ENCODE data around the gene VIT.

VIT gene

DNA sequence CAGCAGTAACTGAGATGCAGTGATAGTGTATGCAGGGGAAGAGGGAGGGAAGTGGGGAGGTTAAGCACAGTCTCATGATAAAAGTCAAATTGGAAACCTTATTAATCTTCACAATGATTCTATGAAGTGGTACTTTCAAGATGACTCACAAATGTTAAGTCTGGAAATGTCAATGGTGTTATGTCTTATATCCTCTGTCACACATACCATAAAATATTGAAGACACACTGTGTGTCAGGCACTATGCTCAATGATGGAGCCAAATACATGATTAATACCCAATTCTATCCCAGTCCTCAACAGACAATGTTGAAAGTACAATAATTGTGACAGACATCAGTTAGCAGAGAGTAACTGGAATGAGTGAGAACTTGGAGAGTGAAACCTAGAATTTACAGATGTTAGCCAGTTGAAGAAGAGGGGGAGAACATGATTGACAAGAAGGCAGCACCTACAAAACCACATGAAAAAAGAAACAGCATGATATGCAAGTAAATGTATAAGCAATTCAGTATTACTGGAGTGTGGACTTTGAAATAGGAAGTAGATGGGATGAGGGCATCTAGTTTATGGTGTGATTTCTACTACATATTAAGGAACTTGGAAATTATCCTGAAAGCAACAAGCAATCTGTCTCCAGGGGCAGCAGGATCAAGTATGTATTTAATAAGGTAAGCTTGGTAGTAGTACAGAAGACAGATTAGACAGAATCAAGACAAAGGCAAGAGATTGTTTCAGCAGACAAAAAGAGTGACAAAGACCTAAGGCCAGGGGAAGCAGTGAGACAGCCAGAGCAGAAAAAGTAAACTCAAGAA, 162.3 kb downstream of the VIT start:
- no peak for DNase-seq (ENCODE audit: low read depth in 2 of 2)

DNA sequence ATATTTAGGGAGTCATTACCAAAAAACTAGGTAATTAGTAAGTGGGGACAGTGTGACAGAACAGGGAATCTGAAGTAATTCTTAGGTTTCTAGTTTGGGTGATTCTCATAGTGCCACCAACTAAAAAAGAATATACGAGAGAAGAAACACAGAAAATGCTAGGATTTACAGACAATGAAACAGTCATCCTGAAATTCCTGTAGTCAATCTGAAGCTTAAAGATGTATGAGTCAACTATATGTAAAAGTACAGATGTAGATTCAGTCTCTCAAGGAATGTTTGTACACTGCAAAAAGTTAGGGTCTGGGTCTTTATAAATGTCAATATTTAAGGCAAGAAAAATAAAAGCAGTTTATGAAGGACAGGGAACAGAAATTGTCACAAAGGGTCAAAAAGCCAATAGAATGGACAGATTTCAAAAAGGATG, 162.9 kb downstream of the VIT start:
- DNase-seq (ENCODE audit: low read depth in 2 of 2), result no peak

DNA sequence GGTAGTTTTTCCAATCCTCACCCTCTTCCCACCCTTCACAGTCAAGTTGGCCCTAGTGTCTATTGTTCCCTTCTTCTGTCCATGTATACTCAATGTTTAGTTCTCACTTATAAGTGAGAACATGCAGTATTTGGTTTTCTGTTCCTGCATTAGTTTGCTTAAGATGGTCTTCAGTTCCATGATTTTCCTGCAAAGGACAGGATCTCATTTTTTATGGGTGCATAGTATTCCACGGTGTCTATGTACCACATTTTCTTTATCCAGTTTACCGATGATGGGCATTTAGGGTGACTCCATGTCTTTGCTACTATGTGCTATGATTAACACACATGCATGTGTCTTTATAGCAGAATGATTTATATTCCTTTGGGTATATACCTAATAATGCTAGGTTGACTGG, 165.4 kb downstream of the VIT start:
- no peak for DNase-seq (ENCODE audit: low read depth in 2 of 2)

Measured in stimulated activated CD8-positive, alpha-beta memory T cell treated with anti-CD3 and anti-CD28 coated beads, Interleukin-15, amount 100 ng/mL, for 4 hours (primary cell).